ENCODE data around the gene RNF144B. TPM values are rescaled to one million over a fixed set of nuclear protein-coding genes. Genes with fewer than 3 reads are reported as not detected.

Gene RNF144B
- total RNA-seq, 1 donor from 2014 or later, result not detected

GRCh38 chr6:18416341-18416679 lies 29.2 kb downstream of the RNF144B start:
- Mint-ChIP-seq H3K27ac (ENCODE audit: unreplicated experiment) (no peak overlapping the region), H3K4me1 (ENCODE audit: low read depth, unreplicated experiment) (no peaks in the 10 kb centered on the region), H3K27me3 (ENCODE audit: unreplicated experiment) (no peaks in the 10 kb centered on the region), H3K4me3 (ENCODE audit: unreplicated experiment) (no peak overlapping the region), H3K36me3 (ENCODE audit: unreplicated experiment) (no peaks in the 10 kb centered on the region), H3K9me3 (ENCODE audit: unreplicated experiment) (peaks cover 2% of the 10 kb centered on the region)
- no peak for DNase-seq
- no peak for TF ChIP-seq CTCF (IDR thresholded peaks at IDR 0.05; ENCODE audit: partially characterized antibody, unreplicated experiment)

GRCh38 chr6:18420328-18420727 lies 33.2 kb downstream of the RNF144B start:
- Mint-ChIP-seq H3K9me3 (ENCODE audit: unreplicated experiment) (peaks cover 2% of the 10 kb centered on the region), H3K27me3 (ENCODE audit: unreplicated experiment) (no peaks in the 10 kb centered on the region), H3K36me3 (ENCODE audit: unreplicated experiment) (no peaks in the 10 kb centered on the region), H3K27ac (ENCODE audit: unreplicated experiment) (no peak overlapping the region), H3K4me3 (ENCODE audit: unreplicated experiment) (no peak overlapping the region), H3K4me1 (ENCODE audit: low read depth, unreplicated experiment) (no peaks in the 10 kb centered on the region)
- no peak for TF ChIP-seq CTCF (IDR thresholded peaks at IDR 0.05; ENCODE audit: partially characterized antibody, unreplicated experiment)
- no peak for DNase-seq

GRCh38 chr6:18422136-18422535 lies 35.0 kb downstream of the RNF144B start:
- Mint-ChIP-seq H3K4me3 (ENCODE audit: unreplicated experiment) (no peak overlapping the region), H3K36me3 (ENCODE audit: unreplicated experiment) (no peaks in the 10 kb centered on the region), H3K27me3 (ENCODE audit: unreplicated experiment) (no peaks in the 10 kb centered on the region), H3K9me3 (ENCODE audit: unreplicated experiment) (peaks cover 2% of the 10 kb centered on the region), H3K27ac (ENCODE audit: unreplicated experiment) (no peak overlapping the region), H3K4me1 (ENCODE audit: low read depth, unreplicated experiment) (no peaks in the 10 kb centered on the region)
- no peak for TF ChIP-seq CTCF (IDR thresholded peaks at IDR 0.05; ENCODE audit: partially characterized antibody, unreplicated experiment)
- no peak for DNase-seq

GRCh38 chr6:18423426-18423825 lies 36.3 kb downstream of the RNF144B start:
- no peak overlapping the region for H3K4me3 Mint-ChIP-seq (ENCODE audit: unreplicated experiment)
- no peaks in the 10 kb centered on the region for H3K4me1 Mint-ChIP-seq (ENCODE audit: low read depth, unreplicated experiment)
- no peak for TF ChIP-seq CTCF (IDR thresholded peaks at IDR 0.05; ENCODE audit: partially characterized antibody, unreplicated experiment)
- DNase-seq, result no peak
- no peak overlapping the region for H3K27ac Mint-ChIP-seq (ENCODE audit: unreplicated experiment)
- no peaks in the 10 kb centered on the region for H3K27me3 Mint-ChIP-seq (ENCODE audit: unreplicated experiment)
- no peaks in the 10 kb centered on the region for H3K36me3 Mint-ChIP-seq (ENCODE audit: unreplicated experiment)
- peaks cover 2% of the 10 kb centered on the region for H3K9me3 Mint-ChIP-seq (ENCODE audit: unreplicated experiment)

- no peak for DNase-seq
- H3K27ac Mint-ChIP-seq (ENCODE audit: unreplicated experiment), result no peak overlapping the region
- H3K4me3 Mint-ChIP-seq (ENCODE audit: unreplicated experiment), result no peak overlapping the region
- H3K4me1 Mint-ChIP-seq (ENCODE audit: low read depth, unreplicated experiment), result no peaks in the 10 kb centered on the region
- H3K36me3 Mint-ChIP-seq (ENCODE audit: unreplicated experiment), result no peaks in the 10 kb centered on the region
- TF ChIP-seq CTCF (IDR thresholded peaks at IDR 0.05; ENCODE audit: partially characterized antibody, unreplicated experiment), result no peak
- peaks cover 2% of the 10 kb centered on the region for H3K9me3 Mint-ChIP-seq (ENCODE audit: unreplicated experiment)
- no peaks in the 10 kb centered on the region for H3K27me3 Mint-ChIP-seq (ENCODE audit: unreplicated experiment)
These were observed 37.1 kb downstream of the RNF144B start for GRCh38 chr6:18424201-18424600.

Measured in glutamatergic neuron (in vitro differentiated cells).